ENCODE measurements around the gene PHOSPHO2. TPM values are rescaled to one million over a fixed set of nuclear protein-coding genes. Genes with fewer than 3 reads are reported as not detected.

PHOSPHO2 gene
- total RNA-seq, 2 donors from 2014 or later = 11.9 to 17.4 TPM

- Histone ChIP-seq H3K4me3 (peak overlapping the region; percentile 68 to 74), H3K27ac (peak overlapping the region; percentile 31 to 51), H3K4me1 (replicated peaks) (peaks cover 2% of the 10 kb centered on the region), H3K9me3 (no peaks in the 10 kb centered on the region), H3K36me3 (no peaks in the 10 kb centered on the region), H3K27me3 (replicated peaks; ENCODE audit: insufficient read depth) (no peaks in the 10 kb centered on the region)
- 2% methylated on average over 25 of the region's 69 CpGs for WGBS
- TF ChIP-seq, protein P1, sequence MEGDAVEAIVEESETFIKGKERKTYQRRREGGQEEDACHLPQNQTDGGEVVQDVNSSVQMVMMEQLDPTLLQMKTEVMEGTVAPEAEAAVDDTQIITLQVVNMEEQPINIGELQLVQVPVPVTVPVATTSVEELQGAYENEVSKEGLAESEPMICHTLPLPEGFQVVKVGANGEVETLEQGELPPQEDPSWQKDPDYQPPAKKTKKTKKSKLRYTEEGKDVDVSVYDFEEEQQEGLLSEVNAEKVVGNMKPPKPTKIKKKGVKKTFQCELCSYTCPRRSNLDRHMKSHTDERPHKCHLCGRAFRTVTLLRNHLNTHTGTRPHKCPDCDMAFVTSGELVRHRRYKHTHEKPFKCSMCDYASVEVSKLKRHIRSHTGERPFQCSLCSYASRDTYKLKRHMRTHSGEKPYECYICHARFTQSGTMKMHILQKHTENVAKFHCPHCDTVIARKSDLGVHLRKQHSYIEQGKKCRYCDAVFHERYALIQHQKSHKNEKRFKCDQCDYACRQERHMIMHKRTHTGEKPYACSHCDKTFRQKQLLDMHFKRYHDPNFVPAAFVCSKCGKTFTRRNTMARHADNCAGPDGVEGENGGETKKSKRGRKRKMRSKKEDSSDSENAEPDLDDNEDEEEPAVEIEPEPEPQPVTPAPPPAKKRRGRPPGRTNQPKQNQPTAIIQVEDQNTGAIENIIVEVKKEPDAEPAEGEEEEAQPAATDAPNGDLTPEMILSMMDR (IDR thresholded peaks at IDR 0.05) = no peak
- no peak for TF ChIP-seq POLR2AphosphoS5 (IDR thresholded peaks at IDR 0.05)
- intact Hi-C loops (cut with DNase I) = no loop called here
- no peak for DNase-seq (ENCODE audit: low spot score)
Observed at GRCh38 chr2:169734169-169734847, 40.0 kb downstream of the PHOSPHO2 start.

GRCh38 chr2:169735623-169736022, 41.4 kb downstream of the PHOSPHO2 start:
- Histone ChIP-seq H3K27me3 (replicated peaks; ENCODE audit: insufficient read depth) (no peaks in the 10 kb centered on the region), H3K27ac (no peak overlapping the region), H3K4me3 (no peak overlapping the region), H3K9me3 (no peaks in the 10 kb centered on the region), H3K36me3 (no peaks in the 10 kb centered on the region), H3K4me1 (replicated peaks) (peaks cover 2% of the 10 kb centered on the region)
- TF ChIP-seq POLR2A (IDR thresholded peaks at IDR 0.05) = no peak
- TF ChIP-seq, protein P1 (IDR thresholded peaks at IDR 0.05) = no peak
- no peak for TF ChIP-seq POLR2AphosphoS5 (IDR thresholded peaks at IDR 0.05)
- no peak for DNase-seq (ENCODE audit: low spot score)
- 92% methylated on average over 4 of the region's 4 CpGs for WGBS
- intact Hi-C loops (cut with DNase I) = no loop called here

GRCh38 chr2:169736902-169737301, 42.6 kb downstream of the PHOSPHO2 start:
- intact Hi-C loops (cut with DNase I) = no loop called here
- no peak for TF ChIP-seq POLR2A (IDR thresholded peaks at IDR 0.05)
- TF ChIP-seq, protein P1 (IDR thresholded peaks at IDR 0.05) = no peak
- TF ChIP-seq POLR2AphosphoS5 (IDR thresholded peaks at IDR 0.05) = no peak
- no peak overlapping the region for H3K27ac ChIP-seq
- peaks cover 2% of the 10 kb centered on the region for H3K4me1 ChIP-seq (replicated peaks)
- 87% methylated on average over 5 of the region's 5 CpGs for WGBS
- H3K27me3 ChIP-seq (replicated peaks; ENCODE audit: insufficient read depth) = no peaks in the 10 kb centered on the region
- no peaks in the 10 kb centered on the region for H3K36me3 ChIP-seq
- H3K4me3 ChIP-seq = no peak overlapping the region
- no peak for DNase-seq (ENCODE audit: low spot score)
- no peaks in the 10 kb centered on the region for H3K9me3 ChIP-seq

DNA sequence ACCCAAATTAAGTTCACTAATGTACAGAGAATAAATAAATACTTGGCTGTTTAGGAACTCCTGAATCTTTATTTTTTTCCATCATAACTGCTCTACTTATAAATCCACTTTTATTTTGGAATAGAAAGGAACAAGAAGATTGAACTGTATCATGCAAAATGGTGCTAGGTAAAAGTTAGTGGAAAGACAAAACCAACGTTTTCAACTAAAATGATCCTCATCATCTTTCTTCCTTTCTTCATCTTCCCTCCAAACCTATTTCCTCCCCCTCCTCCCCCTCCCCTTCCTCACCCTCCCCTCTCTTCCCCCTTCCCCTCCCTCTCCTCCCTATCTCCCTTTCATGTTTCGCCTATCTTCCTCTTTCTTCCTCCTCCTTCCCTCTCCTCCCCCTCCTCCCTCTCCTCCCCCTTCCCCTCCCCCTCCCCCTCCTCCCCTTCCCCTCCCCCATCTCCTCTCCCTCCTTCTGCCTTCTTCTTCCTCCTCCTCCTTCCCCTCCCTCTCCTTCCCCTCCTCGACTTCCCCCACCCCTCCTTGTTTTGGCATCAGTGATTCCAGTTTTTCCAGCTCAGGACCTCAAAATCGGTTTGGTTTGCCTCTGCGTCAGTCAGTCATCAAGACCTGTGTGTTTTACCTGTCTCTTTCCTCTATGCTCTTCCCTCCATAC, 44.4 kb downstream of the PHOSPHO2 start:
- TF ChIP-seq POLR2A (IDR thresholded peaks at IDR 0.05) (no peak), POLR2AphosphoS5 (IDR thresholded peaks at IDR 0.05) (no peak)
- TF ChIP-seq, protein P1 (IDR thresholded peaks at IDR 0.05) = no peak
- intact Hi-C loops (cut with DNase I) = no loop called here
- no peaks in the 10 kb centered on the region for H3K27me3 ChIP-seq (replicated peaks; ENCODE audit: insufficient read depth)
- H3K4me1 ChIP-seq (replicated peaks) = no peaks in the 10 kb centered on the region
- 46% methylated on average over 4 of the region's 5 CpGs for WGBS
- no peaks in the 10 kb centered on the region for H3K9me3 ChIP-seq
- H3K4me3 ChIP-seq = no peak overlapping the region
- no peaks in the 10 kb centered on the region for H3K36me3 ChIP-seq
- no peak for DNase-seq (ENCODE audit: low spot score)
- no peak overlapping the region for H3K27ac ChIP-seq

DNA sequence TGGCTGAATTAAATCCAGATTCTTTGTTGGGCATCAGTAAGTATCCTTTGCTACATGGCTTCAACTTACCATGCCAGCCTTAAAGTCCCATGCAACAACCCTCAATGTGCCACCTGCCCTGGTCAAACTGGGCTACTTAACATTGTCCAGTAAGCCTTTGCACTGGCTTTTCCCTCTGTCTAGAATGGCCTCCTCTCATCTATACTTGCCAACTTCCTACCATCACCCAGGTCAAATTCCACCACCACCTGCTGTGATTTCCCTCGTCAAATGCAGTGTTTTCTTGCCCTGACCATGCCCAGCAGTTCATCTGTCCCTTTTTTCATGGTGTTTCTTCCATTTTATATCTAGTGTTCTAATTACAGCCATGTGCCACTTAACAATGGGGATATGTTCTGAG, 45.1 kb downstream of the PHOSPHO2 start:
- no peak overlapping the region for H3K4me3 ChIP-seq
- WGBS = 74% methylated on average over 1 of the region's 1 CpG
- no peaks in the 10 kb centered on the region for H3K36me3 ChIP-seq
- intact Hi-C loops (cut with DNase I) = no loop called here
- no peaks in the 10 kb centered on the region for H3K9me3 ChIP-seq
- no peak overlapping the region for H3K27ac ChIP-seq
- H3K27me3 ChIP-seq (replicated peaks; ENCODE audit: insufficient read depth) = no peaks in the 10 kb centered on the region
- TF ChIP-seq POLR2A (IDR thresholded peaks at IDR 0.05) (no peak), POLR2AphosphoS5 (IDR thresholded peaks at IDR 0.05) (no peak)
- TF ChIP-seq, protein P1 (IDR thresholded peaks at IDR 0.05) = no peak
- no peaks in the 10 kb centered on the region for H3K4me1 ChIP-seq (replicated peaks)
- DNase-seq (ENCODE audit: low spot score) = no peak

Measured in prostate gland (tissue), 2 donors.